Measurements from ENCODE around the gene MIDN. TPM values are rescaled to one million over a fixed set of nuclear protein-coding genes. Genes with fewer than 3 reads are reported as not detected.

The MIDN gene
- total RNA-seq, 1 experiment from 2014 or later = 118 TPM

DNA sequence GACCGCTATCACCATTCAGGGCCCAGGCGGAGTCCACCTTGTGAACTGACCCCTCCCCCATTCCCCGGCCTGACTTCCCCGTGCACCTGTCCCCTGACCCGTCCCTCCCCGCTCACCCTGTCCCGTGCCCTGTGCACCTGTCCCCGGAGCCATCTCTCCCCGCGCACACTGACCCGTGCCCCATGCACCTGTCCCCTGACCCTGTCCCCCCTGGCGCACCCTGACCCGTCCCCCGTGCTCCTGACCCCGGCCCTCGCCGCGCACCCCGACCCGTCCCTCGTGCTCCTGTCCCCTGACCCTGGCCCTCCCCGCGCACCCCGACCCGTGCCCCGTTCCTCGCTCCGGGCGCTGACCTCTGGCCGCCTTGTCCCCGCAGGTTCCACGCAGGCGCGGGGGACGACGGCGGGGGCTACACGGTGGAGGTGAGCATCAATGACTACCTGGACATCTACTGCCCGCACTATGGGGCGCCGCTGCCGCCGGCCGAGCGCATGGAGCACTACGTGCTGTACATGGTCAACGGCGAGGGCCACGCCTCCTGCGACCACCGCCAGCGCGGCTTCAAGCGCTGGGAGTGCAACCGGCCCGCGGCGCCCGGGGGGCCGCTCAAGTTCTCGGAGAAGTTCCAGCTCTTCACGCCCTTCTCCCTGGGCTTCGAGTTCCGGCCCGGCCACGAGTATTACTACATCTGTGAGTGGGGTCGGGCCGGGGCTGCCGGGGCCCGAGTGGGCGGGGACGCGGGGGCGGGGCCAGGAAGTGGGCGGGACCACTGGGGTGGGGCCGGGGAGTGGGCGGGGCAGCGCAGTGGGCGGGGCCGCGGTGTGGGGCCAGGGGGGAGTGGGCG is 47.0 kb downstream of the MIDN start:
- no peak overlapping the region for H3K4me3 ChIP-seq (ENCODE audit: low read depth in 2 of 2, low read length in 2 of 2)
- intact Hi-C loops (cut with micrococcal nuclease; ENCODE audit: unreplicated experiment) = no loop called here
- CTCF ChIA-PET = no interaction called here

DNA sequence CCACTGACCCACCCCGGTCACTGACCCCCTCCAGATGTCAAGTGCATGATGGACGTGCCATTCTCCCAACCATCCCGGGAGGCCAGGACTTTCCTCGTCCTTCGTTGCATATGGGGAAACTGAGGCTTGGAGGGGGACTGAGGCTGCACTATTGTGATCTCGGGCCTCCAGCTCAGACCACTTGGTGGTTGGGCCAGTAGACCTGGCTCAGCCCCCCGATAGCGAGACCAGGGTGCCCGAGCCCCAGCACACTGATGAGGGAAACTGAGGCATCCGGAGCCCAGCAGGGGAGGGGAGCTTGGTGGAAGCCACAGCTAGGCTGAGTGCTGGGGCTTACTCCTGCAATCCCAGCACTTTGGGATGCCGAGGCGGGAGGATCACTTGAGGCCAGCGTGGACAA is 47.7 kb downstream of the MIDN start:
- no peak overlapping the region for H3K27ac ChIP-seq (ENCODE audit: low read length)
- H3K27me3 ChIP-seq (ENCODE audit: control insufficient read depth, insufficient read depth, low read length) = no peaks in the 10 kb centered on the region
- H3K4me3 ChIP-seq (ENCODE audit: low read depth in 2 of 2, low read length in 2 of 2) = no peak overlapping the region
- ATAC-seq = no peak
- ChIA-PET CTCF (no interaction called here), POLR2A (no interaction called here)
- no TSS peak for BruUV-seq (replicated peaks)
- in situ Hi-C loops (cut with HindIII; ENCODE audit: low pct_unique_long_range_greater_than_20kb, low sequenced_read_pairs) = no loop called here
- no peaks in the 10 kb centered on the region for H3K9me3 ChIP-seq (ENCODE audit: control insufficient read depth, insufficient read depth, low read depth, low read length)
- intact Hi-C loops (cut with micrococcal nuclease; ENCODE audit: unreplicated experiment) = no loop called here
- H3K4me1 ChIP-seq (ENCODE audit: control insufficient read depth, insufficient read depth, low read length) = peaks cover 6% of the 10 kb centered on the region
- no peak for DNase-seq (ENCODE audit: low read depth, low spot score)
- TF ChIP-seq, protein P1, sequence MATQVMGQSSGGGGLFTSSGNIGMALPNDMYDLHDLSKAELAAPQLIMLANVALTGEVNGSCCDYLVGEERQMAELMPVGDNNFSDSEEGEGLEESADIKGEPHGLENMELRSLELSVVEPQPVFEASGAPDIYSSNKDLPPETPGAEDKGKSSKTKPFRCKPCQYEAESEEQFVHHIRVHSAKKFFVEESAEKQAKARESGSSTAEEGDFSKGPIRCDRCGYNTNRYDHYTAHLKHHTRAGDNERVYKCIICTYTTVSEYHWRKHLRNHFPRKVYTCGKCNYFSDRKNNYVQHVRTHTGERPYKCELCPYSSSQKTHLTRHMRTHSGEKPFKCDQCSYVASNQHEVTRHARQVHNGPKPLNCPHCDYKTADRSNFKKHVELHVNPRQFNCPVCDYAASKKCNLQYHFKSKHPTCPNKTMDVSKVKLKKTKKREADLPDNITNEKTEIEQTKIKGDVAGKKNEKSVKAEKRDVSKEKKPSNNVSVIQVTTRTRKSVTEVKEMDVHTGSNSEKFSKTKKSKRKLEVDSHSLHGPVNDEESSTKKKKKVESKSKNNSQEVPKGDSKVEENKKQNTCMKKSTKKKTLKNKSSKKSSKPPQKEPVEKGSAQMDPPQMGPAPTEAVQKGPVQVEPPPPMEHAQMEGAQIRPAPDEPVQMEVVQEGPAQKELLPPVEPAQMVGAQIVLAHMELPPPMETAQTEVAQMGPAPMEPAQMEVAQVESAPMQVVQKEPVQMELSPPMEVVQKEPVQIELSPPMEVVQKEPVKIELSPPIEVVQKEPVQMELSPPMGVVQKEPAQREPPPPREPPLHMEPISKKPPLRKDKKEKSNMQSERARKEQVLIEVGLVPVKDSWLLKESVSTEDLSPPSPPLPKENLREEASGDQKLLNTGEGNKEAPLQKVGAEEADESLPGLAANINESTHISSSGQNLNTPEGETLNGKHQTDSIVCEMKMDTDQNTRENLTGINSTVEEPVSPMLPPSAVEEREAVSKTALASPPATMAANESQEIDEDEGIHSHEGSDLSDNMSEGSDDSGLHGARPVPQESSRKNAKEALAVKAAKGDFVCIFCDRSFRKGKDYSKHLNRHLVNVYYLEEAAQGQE (IDR thresholded peaks at IDR 0.05; ENCODE audit: insufficient read depth in 1 of 2, low read depth in 2 of 2, low read length in 1 of 2) = no peak
- TF ChIP-seq POLR2AphosphoS5 (IDR thresholded peaks at IDR 0.05; ENCODE audit: low read depth, low read length) (no peak), SIN3A (IDR thresholded peaks at IDR 0.05; ENCODE audit: borderline replicate concordance, insufficient read depth, low read depth, low read length) (no peak), TCF7L2 (IDR thresholded peaks at IDR 0.05; ENCODE audit: low read depth, low read length) (no peak), CTCF (IDR thresholded peaks at IDR 0.05) (no peak)
- no peaks in the 10 kb centered on the region for H3K36me3 ChIP-seq (ENCODE audit: control insufficient read depth, insufficient read depth, low read length)

More for the DNA sequence above, 47.0 kb downstream of the MIDN start:
- Histone ChIP-seq H3K4me1 (ENCODE audit: control insufficient read depth, insufficient read depth, low read length) (peaks cover 9% of the 10 kb centered on the region), H3K9me3 (ENCODE audit: control insufficient read depth, insufficient read depth, low read depth, low read length) (no peaks in the 10 kb centered on the region), H3K27me3 (ENCODE audit: control insufficient read depth, insufficient read depth, low read length) (no peaks in the 10 kb centered on the region), H3K27ac (ENCODE audit: low read length) (no peak overlapping the region), H3K36me3 (ENCODE audit: control insufficient read depth, insufficient read depth, low read length) (no peaks in the 10 kb centered on the region)
- POLR2A ChIA-PET = no interaction called here
- no TSS peak for BruUV-seq (replicated peaks)
- DNase-seq (ENCODE audit: low read depth, low spot score) = no peak
- in situ Hi-C loops (cut with HindIII; ENCODE audit: low pct_unique_long_range_greater_than_20kb, low sequenced_read_pairs) = no loop called here
- TF ChIP-seq, protein P1 (IDR thresholded peaks at IDR 0.05; ENCODE audit: insufficient read depth in 1 of 2, low read depth in 2 of 2, low read length in 1 of 2) = no peak
- no peak for TF ChIP-seq POLR2AphosphoS5 (IDR thresholded peaks at IDR 0.05; ENCODE audit: low read depth, low read length)
- no peak for TF ChIP-seq SIN3A (IDR thresholded peaks at IDR 0.05; ENCODE audit: borderline replicate concordance, insufficient read depth, low read depth, low read length)
- TF ChIP-seq CTCF (IDR thresholded peaks at IDR 0.05) = no peak
- TF ChIP-seq TCF7L2 (IDR thresholded peaks at IDR 0.05; ENCODE audit: low read depth, low read length) = no peak
- ATAC-seq = no peak

Measured in Panc1 (cell line).